Activated naive CD4-positive, alpha-beta T cell treated with anti-CD3 and anti-CD28 coated beads, Interleukin-2, amount 50 U/mL, for 24 hours (primary cell): ENCODE data around the gene KIF21B.

ENCODE experiments used
- H3K27ac Mint-ChIP-seq: one replicate; pipeline ENCODE4 v1.8.0; 2021; ENCODE audit warnings: mild to moderate bottlenecking, mixed read lengths
- H3K27me3 Mint-ChIP-seq: one replicate; pipeline ENCODE4 v1.8.0; 2021; ENCODE audit warnings: mixed read lengths
- H3K36me3 Mint-ChIP-seq: one replicate; pipeline ENCODE4 v1.8.0; 2021; ENCODE audit warnings: mixed read lengths
- H3K4me1 Mint-ChIP-seq: one replicate; pipeline ENCODE4 v1.8.0; 2021; ENCODE audit warnings: mixed read lengths
- H3K4me3 Mint-ChIP-seq: one replicate; pipeline ENCODE4 v1.8.0; 2021; ENCODE audit warnings: mild to moderate bottlenecking, mixed read lengths
- H3K9me3 Mint-ChIP-seq: one replicate; pipeline ENCODE4 v1.8.0; 2021; ENCODE audit warnings: mixed read lengths

The KIF21B gene, protein sequence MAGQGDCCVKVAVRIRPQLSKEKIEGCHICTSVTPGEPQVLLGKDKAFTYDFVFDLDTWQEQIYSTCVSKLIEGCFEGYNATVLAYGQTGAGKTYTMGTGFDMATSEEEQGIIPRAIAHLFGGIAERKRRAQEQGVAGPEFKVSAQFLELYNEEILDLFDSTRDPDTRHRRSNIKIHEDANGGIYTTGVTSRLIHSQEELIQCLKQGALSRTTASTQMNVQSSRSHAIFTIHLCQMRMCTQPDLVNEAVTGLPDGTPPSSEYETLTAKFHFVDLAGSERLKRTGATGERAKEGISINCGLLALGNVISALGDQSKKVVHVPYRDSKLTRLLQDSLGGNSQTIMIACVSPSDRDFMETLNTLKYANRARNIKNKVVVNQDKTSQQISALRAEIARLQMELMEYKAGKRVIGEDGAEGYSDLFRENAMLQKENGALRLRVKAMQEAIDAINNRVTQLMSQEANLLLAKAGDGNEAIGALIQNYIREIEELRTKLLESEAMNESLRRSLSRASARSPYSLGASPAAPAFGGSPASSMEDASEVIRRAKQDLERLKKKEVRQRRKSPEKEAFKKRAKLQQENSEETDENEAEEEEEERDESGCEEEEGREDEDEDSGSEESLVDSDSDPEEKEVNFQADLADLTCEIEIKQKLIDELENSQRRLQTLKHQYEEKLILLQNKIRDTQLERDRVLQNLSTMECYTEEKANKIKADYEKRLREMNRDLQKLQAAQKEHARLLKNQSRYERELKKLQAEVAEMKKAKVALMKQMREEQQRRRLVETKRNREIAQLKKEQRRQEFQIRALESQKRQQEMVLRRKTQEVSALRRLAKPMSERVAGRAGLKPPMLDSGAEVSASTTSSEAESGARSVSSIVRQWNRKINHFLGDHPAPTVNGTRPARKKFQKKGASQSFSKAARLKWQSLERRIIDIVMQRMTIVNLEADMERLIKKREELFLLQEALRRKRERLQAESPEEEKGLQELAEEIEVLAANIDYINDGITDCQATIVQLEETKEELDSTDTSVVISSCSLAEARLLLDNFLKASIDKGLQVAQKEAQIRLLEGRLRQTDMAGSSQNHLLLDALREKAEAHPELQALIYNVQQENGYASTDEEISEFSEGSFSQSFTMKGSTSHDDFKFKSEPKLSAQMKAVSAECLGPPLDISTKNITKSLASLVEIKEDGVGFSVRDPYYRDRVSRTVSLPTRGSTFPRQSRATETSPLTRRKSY (N-terminal part only)

DNA sequence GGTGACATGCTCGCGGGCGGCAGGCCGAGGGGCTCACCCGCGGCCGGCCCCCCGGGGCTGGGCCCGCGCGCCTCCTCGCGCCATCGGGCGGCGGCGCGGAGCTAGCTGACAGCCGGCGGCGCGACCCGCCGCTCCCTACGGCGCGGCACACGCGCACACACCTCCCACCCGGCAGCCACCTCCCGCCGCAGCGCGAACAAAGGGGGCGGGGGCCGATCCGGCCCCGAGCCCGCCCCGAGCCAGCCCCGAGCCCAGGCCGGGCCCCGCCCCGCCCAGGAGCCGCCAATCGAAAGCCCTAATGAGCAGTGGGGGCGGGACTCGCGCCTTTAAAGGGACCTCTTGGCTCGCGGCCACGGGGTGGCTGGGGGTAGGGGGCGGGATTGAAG, at the start of gene KIF21B:
KIF21B (minus strand) TSS at position 198 of the 386 bp plus-strand sequence. CDS start 331 bp downstream, outside the sequence.
- Mint-ChIP-seq H3K4me1 (peaks cover 72% of the 10 kb centered on the region), H3K9me3 (no peaks in the 10 kb centered on the region)

DNA sequence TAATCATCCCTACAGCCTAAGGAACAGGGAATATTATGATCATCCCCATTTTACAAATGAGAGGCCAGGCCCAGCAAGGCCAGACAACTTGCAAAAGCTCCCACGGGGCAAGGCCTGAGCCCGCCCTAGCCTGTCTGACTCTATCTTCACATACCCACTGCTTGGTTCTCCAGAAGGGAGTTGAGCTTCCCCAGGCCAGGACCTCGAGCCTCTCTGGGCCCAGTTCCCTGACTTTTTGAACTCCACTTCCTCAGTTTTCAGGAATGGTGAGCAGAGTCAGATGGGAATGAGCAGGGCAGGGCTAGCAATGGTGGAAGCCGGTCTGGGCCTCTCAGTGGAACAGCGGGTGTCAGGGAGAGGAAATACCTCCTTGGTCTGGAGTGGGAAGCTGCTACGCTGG, 49.4 kb upstream of the KIF21B start:
- Mint-ChIP-seq H3K36me3 (no peaks in the 10 kb centered on the region), H3K27me3 (no peaks in the 10 kb centered on the region), H3K4me1 (peaks cover 5% of the 10 kb centered on the region), H3K27ac (no peak overlapping the region), H3K9me3 (no peaks in the 10 kb centered on the region), H3K4me3 (no peak overlapping the region)

More for the DNA sequence above, at the start of gene KIF21B:
- Mint-ChIP-seq H3K27ac (peak within 1 kb of the TSS; percentile 88), H3K36me3 (peaks cover 2% of the 10 kb centered on the region), H3K27me3 (no peaks in the 10 kb centered on the region), H3K4me3 (peak within 1 kb of the TSS; percentile 89)

DNA sequence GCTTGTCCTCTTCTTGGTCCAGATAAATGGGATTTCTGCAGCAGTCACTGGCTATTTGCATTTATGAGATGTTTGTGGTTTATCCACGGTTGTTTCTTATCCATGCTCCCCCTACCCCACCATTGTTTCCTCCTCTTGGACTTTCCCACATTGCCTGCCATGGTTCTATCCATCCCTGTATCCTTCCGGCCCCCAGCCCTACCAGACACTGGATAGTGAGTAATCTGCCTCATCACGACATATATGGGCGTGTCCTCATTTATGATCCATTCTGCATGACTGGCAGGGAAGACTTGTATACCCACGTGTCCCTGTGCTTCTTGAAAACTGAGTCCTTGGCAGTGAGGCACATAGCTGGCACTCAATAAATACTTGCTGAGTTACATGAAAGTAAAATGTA, 48.6 kb upstream of the KIF21B start:
- Mint-ChIP-seq H3K9me3 (no peaks in the 10 kb centered on the region), H3K27ac (no peak overlapping the region), H3K4me1 (peaks cover 5% of the 10 kb centered on the region), H3K4me3 (no peak overlapping the region), H3K36me3 (no peaks in the 10 kb centered on the region), H3K27me3 (no peaks in the 10 kb centered on the region)

DNA sequence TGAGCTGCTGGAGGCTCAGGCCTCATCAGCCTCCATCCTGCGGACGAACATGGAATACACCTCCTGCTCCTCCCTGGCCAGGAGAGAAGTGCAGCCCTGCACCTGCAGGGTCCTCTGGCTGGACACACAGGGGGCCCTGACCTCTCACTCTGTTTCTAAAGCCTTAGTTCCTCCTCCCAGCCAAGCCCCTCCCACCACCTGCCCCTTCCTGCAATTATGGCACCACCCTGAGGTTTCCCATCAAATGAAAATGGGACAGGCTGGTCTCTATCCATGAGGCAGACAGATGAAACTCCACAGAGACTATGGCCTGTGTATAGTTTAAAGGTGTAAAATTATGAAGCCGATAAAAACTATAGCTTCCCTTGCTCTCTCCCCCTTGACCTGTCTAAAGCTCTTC, 46.1 kb upstream of the KIF21B start:
- H3K27me3 Mint-ChIP-seq: no peaks in the 10 kb centered on the region
- H3K9me3 Mint-ChIP-seq: no peaks in the 10 kb centered on the region
- peaks cover 5% of the 10 kb centered on the region for H3K4me1 Mint-ChIP-seq
- no peak overlapping the region for H3K27ac Mint-ChIP-seq
- H3K4me3 Mint-ChIP-seq: no peak overlapping the region
- H3K36me3 Mint-ChIP-seq: no peaks in the 10 kb centered on the region

DNA sequence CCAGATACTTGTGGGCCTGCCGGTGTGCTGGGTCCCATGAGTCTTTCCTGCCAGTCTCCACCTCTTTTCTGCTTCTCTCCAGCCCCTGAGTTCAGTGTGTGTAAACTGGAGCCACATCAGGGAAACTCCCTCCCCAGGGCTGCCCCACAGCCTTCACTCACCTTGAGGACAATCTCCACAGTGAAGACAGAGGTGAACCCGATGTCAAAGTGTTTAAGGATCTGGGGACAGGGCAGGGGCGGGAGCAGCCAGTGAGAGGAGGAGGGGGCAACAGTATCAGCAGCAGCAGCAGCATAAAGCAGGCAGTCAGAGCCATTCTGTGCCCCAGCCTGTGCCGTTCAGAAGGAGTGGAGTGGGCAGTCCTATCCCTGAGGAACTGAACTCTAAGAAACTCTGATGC, 45.5 kb upstream of the KIF21B start:
- Mint-ChIP-seq H3K9me3 (no peaks in the 10 kb centered on the region), H3K27me3 (no peaks in the 10 kb centered on the region), H3K4me1 (peaks cover 5% of the 10 kb centered on the region), H3K27ac (no peak overlapping the region), H3K4me3 (no peak overlapping the region), H3K36me3 (no peaks in the 10 kb centered on the region)

DNA sequence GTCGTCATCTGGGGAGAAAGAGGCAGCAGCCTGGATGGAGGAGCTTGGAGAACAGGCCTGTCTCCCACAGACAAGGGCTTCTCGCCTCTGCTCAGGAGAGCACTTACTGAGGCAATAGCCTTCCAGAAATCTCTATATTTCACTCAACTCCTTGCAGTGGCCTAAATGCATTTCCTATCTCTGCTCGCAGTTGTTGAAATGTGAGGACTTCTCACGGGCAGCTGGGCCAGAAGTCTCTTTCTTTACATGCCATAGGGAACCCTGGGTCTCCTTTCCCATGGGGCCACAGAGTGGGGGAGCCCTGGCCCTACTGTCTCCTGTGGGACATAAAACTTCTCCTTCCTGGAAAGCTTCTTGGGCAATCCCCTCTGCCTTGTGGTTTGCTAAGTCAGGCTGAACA, 43.5 kb upstream of the KIF21B start:
- no peaks in the 10 kb centered on the region for H3K27me3 Mint-ChIP-seq

DNA sequence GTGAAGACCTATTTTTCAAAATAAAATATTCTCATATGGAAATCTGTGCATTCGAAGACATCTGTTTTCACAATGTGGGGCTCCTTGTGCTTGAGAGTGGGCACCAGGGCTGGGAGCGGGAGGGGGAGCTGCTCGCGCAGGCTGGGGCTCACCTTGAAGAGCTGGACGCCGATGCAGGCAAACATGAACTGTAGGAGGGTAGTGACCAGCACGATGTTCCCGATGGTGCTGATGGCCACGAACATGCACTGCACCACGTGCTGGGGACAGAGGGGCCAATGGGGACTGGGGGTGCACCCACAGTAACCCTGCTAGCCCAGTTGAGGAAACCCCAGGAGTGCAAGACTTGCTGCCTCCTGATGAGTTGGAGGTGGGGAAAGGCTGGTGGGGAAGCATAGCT, 42.2 kb upstream of the KIF21B start:
- Mint-ChIP-seq H3K9me3 (no peaks in the 10 kb centered on the region), H3K27me3 (no peaks in the 10 kb centered on the region), H3K36me3 (no peaks in the 10 kb centered on the region), H3K4me1 (no peaks in the 10 kb centered on the region), H3K4me3 (no peak overlapping the region), H3K27ac (no peak overlapping the region)

More for the DNA sequence above, 43.5 kb upstream of the KIF21B start:
- no peaks in the 10 kb centered on the region for H3K36me3 Mint-ChIP-seq
- peaks cover 5% of the 10 kb centered on the region for H3K4me1 Mint-ChIP-seq
- H3K9me3 Mint-ChIP-seq: no peaks in the 10 kb centered on the region
- no peak overlapping the region for H3K27ac Mint-ChIP-seq
- H3K4me3 Mint-ChIP-seq: no peak overlapping the region

DNA sequence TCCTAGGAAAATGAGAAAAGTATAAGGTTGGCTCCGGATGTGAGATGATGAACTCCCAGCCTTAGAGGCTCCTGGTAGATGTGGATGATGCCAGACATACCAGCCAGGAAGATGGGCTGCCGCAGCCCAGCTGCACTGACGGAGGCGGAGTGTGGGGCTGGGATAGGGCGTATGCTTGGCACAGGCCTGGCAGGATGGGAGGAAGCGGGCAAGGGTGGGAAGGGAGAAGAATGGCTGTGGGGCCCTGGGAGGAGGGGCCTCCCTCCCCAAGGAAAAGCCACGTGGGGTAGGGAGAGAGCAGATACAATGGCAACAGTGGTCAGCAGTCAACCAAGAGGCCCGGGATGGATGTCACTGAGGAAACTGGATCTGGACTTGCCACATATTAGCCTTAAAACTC, 41.3 kb upstream of the KIF21B start:
- H3K27me3 Mint-ChIP-seq: no peaks in the 10 kb centered on the region
- no peaks in the 10 kb centered on the region for H3K9me3 Mint-ChIP-seq
- H3K4me1 Mint-ChIP-seq: no peaks in the 10 kb centered on the region
- no peak overlapping the region for H3K27ac Mint-ChIP-seq
- no peak overlapping the region for H3K4me3 Mint-ChIP-seq
- H3K36me3 Mint-ChIP-seq: no peaks in the 10 kb centered on the region

DNA sequence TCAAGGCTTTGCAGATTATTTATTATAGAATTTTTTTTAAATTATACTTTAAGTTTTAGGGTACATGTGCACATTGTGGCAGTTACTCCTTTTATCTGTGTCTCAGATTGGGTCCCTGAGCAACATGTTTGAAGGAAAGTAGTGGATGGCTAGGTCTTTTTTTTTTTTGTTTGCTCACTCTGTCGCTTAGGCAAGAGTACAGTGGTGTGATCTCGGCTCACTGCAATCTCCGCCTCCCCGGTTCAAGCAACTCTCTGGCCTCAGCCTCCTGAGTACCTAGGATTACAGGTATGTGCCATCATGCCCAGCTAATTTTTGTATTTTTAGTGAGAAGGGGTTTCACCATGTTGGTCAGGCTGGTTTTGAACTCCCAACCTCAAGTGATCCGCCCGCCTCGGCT, 39.6 kb upstream of the KIF21B start:
- no peaks in the 10 kb centered on the region for H3K36me3 Mint-ChIP-seq
- H3K4me3 Mint-ChIP-seq: no peak overlapping the region
- H3K27ac Mint-ChIP-seq: no peak overlapping the region
- H3K9me3 Mint-ChIP-seq: no peaks in the 10 kb centered on the region
- no peaks in the 10 kb centered on the region for H3K4me1 Mint-ChIP-seq
- no peaks in the 10 kb centered on the region for H3K27me3 Mint-ChIP-seq

DNA sequence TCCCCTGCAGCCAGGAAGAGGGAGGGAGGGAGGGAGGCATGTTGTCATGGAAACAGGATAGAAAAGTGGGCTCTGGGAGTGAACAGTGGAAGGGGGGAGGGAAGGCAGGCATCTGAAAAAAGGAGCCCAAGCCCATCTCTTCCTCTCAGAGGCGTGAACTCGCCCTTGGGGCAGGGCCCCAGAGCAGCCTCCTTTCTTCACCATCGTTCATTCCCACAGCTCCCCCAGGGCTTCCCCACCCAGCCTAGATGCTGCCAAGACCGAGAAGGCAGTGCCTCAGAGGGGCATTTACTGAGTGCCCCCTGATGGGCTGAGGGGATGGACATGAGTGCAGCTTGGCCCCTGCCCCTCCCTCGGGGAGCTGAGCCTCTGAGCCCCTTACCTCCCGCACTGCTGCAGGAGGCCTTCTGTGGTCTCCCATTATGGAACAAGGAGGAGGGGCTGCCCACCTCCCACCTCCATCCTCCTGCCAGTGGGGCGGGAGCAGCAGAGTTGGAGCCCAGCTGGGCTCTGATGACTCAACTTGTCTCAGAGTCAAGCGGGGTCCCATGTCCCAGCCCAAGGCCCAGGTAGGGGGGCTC, 39.1 kb upstream of the KIF21B start:
- no peak overlapping the region for H3K27ac Mint-ChIP-seq
- no peaks in the 10 kb centered on the region for H3K4me1 Mint-ChIP-seq
- H3K4me3 Mint-ChIP-seq: no peak overlapping the region
- no peaks in the 10 kb centered on the region for H3K27me3 Mint-ChIP-seq
- no peaks in the 10 kb centered on the region for H3K9me3 Mint-ChIP-seq
- H3K36me3 Mint-ChIP-seq: no peaks in the 10 kb centered on the region

DNA sequence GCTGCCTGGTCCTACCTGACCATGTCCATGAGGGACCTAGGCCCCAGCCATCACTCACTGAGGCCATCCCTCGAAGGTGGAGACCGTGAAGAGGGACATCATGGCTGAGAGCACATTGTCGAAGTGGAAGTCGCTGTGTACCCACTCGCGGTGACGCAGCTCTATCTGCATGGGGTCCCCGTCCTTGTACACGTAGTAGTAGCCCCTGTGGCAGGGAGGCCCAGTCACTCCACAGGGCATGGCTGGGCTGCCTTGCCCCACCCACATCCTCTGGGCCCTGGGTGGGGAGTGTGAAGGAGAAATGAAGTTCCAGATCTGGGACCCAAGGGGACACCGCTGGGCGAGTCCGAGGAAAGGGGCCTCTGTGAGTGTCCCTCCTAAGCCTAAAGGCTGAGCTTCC, 38.4 kb upstream of the KIF21B start:
- Mint-ChIP-seq H3K4me3 (no peak overlapping the region), H3K9me3 (no peaks in the 10 kb centered on the region), H3K27ac (no peak overlapping the region), H3K27me3 (no peaks in the 10 kb centered on the region), H3K4me1 (peaks cover 4% of the 10 kb centered on the region), H3K36me3 (no peaks in the 10 kb centered on the region)

DNA sequence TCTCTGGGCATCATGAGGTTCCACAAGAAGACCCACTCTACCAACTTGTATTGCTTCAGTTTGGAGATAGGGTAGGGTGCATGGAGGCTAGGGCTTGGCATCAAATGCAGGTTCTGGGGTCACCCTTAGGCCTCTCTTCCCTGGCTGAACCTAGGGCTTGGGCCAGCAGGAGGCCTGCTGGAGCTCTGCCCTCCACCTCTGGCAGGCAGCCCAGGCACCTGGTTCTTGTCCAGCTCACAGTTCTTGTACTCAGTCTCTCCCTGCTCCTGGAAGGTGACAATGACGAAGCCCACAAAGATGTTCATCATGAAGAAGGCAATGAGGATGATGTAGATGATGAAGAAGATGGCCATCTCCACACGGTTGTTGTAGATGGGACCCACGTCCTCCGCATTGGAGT, 37.5 kb upstream of the KIF21B start:
- Mint-ChIP-seq H3K36me3 (no peaks in the 10 kb centered on the region), H3K4me3 (no peak overlapping the region), H3K27ac (no peak overlapping the region), H3K27me3 (no peaks in the 10 kb centered on the region), H3K4me1 (peaks cover 4% of the 10 kb centered on the region), H3K9me3 (no peaks in the 10 kb centered on the region)

DNA sequence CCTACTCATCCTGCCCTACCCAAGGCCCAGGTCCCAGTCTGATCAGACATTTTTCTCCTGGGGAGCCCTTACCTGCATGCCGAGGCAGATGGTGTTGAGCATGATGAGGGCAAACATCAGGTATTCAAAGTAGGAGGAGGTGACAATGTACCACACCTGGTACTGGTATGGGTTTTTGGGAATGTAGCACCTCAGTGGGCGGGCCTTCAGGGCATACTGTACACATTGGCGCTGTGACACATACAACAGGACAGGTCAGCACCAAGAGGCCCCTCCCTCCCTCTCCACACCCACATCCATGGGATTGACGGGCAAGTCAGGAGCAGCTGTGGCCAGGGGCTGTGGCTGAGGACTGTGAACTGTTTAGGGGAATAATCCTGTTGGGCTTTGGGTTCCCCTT, 37.1 kb upstream of the KIF21B start:
- no peak overlapping the region for H3K27ac Mint-ChIP-seq
- H3K36me3 Mint-ChIP-seq: no peaks in the 10 kb centered on the region
- peaks cover 4% of the 10 kb centered on the region for H3K4me1 Mint-ChIP-seq
- no peaks in the 10 kb centered on the region for H3K27me3 Mint-ChIP-seq
- H3K4me3 Mint-ChIP-seq: no peak overlapping the region
- no peaks in the 10 kb centered on the region for H3K9me3 Mint-ChIP-seq

DNA sequence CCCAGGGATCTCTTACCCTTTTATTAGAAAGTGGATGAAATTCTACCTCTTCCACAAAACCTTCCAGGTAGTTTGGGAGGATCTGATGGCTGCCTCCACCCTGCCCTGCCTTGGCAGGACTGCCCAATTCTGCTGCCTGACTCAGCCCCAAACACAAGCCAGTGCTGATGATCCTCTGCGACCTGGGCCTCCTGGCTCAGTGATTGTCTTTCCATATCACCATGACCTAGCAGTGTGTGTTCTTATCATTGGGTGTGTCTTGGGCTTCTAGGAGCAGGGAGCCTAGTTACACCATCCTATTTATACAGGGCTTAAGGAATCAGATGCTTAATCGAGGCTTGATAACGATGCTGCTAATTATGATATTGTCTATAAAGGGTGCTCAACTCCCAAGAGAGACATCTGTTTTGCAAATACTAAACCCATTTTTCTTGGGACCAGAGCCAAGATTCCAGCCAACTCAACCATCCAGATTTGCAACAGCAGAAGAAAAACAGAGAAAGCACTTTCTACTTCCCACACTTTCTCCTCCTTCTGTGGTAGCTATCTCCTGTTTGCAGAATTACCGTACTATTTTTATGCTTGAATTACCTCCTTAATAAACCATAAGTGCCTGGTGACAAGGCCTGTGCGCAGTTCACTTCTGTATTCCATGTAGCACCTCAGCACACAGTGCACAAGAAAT, 36.5 kb upstream of the KIF21B start:
- Mint-ChIP-seq H3K4me3 (no peak overlapping the region), H3K9me3 (no peaks in the 10 kb centered on the region), H3K4me1 (peaks cover 4% of the 10 kb centered on the region), H3K27ac (no peak overlapping the region), H3K36me3 (no peaks in the 10 kb centered on the region), H3K27me3 (no peaks in the 10 kb centered on the region)

DNA sequence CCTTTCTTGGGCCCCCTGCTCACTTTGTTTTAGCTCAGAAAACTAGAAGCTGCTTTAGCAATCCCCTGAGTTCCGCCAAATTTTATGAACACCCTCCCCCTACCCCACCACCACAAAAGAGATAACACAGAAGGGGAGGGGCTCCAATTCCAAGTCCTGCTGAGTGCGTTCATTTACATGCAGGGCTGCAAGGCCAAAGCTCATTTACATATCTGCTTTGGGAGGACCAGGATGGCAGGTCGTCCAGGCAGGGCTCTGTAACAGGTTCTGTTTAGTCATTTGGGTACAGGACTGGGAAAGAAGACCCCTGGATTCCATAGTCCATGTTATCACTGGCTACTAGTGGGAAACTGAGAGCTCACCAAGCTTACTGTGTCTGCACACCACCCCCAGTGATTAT, 35.9 kb upstream of the KIF21B start:
- Mint-ChIP-seq H3K27ac (no peak overlapping the region), H3K9me3 (no peaks in the 10 kb centered on the region), H3K27me3 (no peaks in the 10 kb centered on the region), H3K4me3 (no peak overlapping the region), H3K36me3 (no peaks in the 10 kb centered on the region), H3K4me1 (peaks cover 4% of the 10 kb centered on the region)
